Thyroid gland (tissue), 4 donors: ENCODE measurements around the gene SLC2A5. TPM values are rescaled to one million over a fixed set of nuclear protein-coding genes. Genes with fewer than 3 reads are reported as not detected.

Source experiments
- DNase-seq, 2 donors: peaks; one replicate each; pipeline ENCODE4 v3.0.0-alpha.2; 2019
- H3K27ac ChIP-seq, 3 donors: fragments of 200-600 bp; sonication (generic); 1 replicate in 2 of 3; 2 replicates in 1 of 3; pipeline ENCODE4 v1.5.1; 2016 to 2019; ENCODE audit warnings: mild to moderate bottlenecking in 1 of 3, moderate library complexity in 1 of 3
- H3K27me3 ChIP-seq: fragments of 200-600 bp; sonication (generic); one replicate; pipeline ENCODE4 v1.5.1; 2019
- H3K36me3 ChIP-seq, 2 donors: fragments of 200-600 bp; sonication (generic); one replicate each; pipeline ENCODE4 v1.5.1; 2016 to 2019
- H3K4me1 ChIP-seq, 2 donors: fragments of 200-600 bp; sonication (generic); one replicate each; pipeline ENCODE4 v1.5.1; 2017 to 2019
- H3K4me3 ChIP-seq, 3 donors: fragments of 200-600 bp; sonication (generic); replicated peaks in 1 of 3; 1 replicate in 2 of 3; 2 replicates in 1 of 3; pipeline ENCODE4 v1.5.1; 2016; ENCODE audit warnings: mild to moderate bottlenecking in 1 of 3
- H3K9me3 ChIP-seq: fragments of 200-600 bp; sonication (generic); one replicate; pipeline ENCODE4 v1.5.1; 2017
- CTCF ChIP-seq, 6 experiments: fragments of 200-600 bp in 3 of 6; fragments of 450-650 bp in 3 of 6; sonication (generic) in 3 of 6; IDR thresholded peaks; one replicate each; pipeline ENCODE4 v1.5.1; 2016 to 2019; ENCODE audit warnings: antibody characterized with exemption in 6 of 6, mild to moderate bottlenecking in 2 of 6, inconsistent platforms in 1 of 6, moderate library complexity in 1 of 6
- POLR2A ChIP-seq, 2 donors: fragments of 450-650 bp; IDR thresholded peaks; one replicate each; pipeline ENCODE4 v1.6.1; 2017; ENCODE audit warnings: antibody characterized with exemption in 2 of 2, mild to moderate bottlenecking in 2 of 2, moderate library complexity in 1 of 2
- WGBS, 2 donors: methylation state at CpG; one replicate each; pipeline ENCODE4 v1.1.5; 2017; 5-methylcytosine and 5-hydroxymethylcytosine counted together
- intact Hi-C: fragments of 100-400 bp; cut with DNase I; formaldehyde crosslinking; loops from one replicate; pipeline ENCODE4 v1.15.1; 2023
- total RNA-seq, 4 donors: library from RNA; depleted of rRNA; stranded (reverse); fragments of >200 nt; gene quantifications; one replicate each; pipeline ENCODE4 v1.2.3, GENCODE V29; 2016

The SLC2A5 gene
- total RNA-seq, 4 donors from 2014 or later = 0.73 to 1.1 (median 0.88) TPM

- no peaks in the 10 kb centered on the region for H3K36me3 ChIP-seq
- H3K4me1 ChIP-seq = no peaks in the 10 kb centered on the region
- intact Hi-C loops = no loop called here
- H3K27me3 ChIP-seq = no peaks in the 10 kb centered on the region
- 80 to 81% methylated on average over 8 of the region's 8 CpGs for WGBS, 2 donors
- no peak for TF ChIP-seq POLR2A (IDR thresholded peaks at IDR 0.05)
- TF ChIP-seq CTCF (IDR thresholded peaks at IDR 0.05) = no peak
- H3K27ac ChIP-seq = no peak overlapping the region
- no peak overlapping the region for H3K4me3 ChIP-seq
- no peaks in the 10 kb centered on the region for H3K9me3 ChIP-seq
- no peak for DNase-seq
Measured at GRCh38 chr1:9013819-9014218, 55.6 kb downstream of the SLC2A5 start.

- no peaks in the 10 kb centered on the region for H3K36me3 ChIP-seq
- TF ChIP-seq POLR2A (IDR thresholded peaks at IDR 0.05) = no peak
- TF ChIP-seq CTCF (IDR thresholded peaks at IDR 0.05) = no peak
- H3K4me3 ChIP-seq = no peak overlapping the region
- H3K9me3 ChIP-seq = no peaks in the 10 kb centered on the region
- DNase-seq = peak; percentile 22
- WGBS, 2 donors = 82 to 85% methylated on average over 8 of the region's 8 CpGs
- intact Hi-C loops = no loop called here
- no peak overlapping the region for H3K27ac ChIP-seq
- H3K4me1 ChIP-seq = no peaks in the 10 kb centered on the region
- H3K27me3 ChIP-seq = no peaks in the 10 kb centered on the region
Measured at GRCh38 chr1:9010781-9011323, 58.6 kb downstream of the SLC2A5 start.

GRCh38 chr1:9009438-9010370, 59.7 kb downstream of the SLC2A5 start:
- peak in 1 of 6 experiments; percentile 38 for TF ChIP-seq CTCF (IDR thresholded peaks at IDR 0.05)
- no peak for TF ChIP-seq POLR2A (IDR thresholded peaks at IDR 0.05)
- Histone ChIP-seq H3K4me1 (no peaks in the 10 kb centered on the region), H3K9me3 (no peaks in the 10 kb centered on the region), H3K36me3 (no peaks in the 10 kb centered on the region), H3K27ac (no peak overlapping the region), H3K27me3 (no peaks in the 10 kb centered on the region), H3K4me3 (no peak overlapping the region)
- DNase-seq = peak; percentile 3 to 12
- intact Hi-C loops = no loop called here
- WGBS, 2 donors = 54% methylated on average over 20 to 21 of the region's 21 CpGs

- Histone ChIP-seq H3K4me3 (no peak overlapping the region), H3K36me3 (no peaks in the 10 kb centered on the region), H3K9me3 (no peaks in the 10 kb centered on the region), H3K27me3 (no peaks in the 10 kb centered on the region), H3K4me1 (no peaks in the 10 kb centered on the region), H3K27ac (no peak overlapping the region)
- no peak for DNase-seq
- 91 to 95% methylated on average over 10 of the region's 10 CpGs for whole genome bisulfite sequencing, 2 donors
- no peak for TF ChIP-seq CTCF (IDR thresholded peaks at IDR 0.05)
- TF ChIP-seq POLR2A (IDR thresholded peaks at IDR 0.05) = no peak
- intact Hi-C loops = no loop called here
Measured at GRCh38 chr1:9008236-9008635, 61.2 kb downstream of the SLC2A5 start.
